ENCODE measurements around the gene RNF215.

RNF215 gene

DNA sequence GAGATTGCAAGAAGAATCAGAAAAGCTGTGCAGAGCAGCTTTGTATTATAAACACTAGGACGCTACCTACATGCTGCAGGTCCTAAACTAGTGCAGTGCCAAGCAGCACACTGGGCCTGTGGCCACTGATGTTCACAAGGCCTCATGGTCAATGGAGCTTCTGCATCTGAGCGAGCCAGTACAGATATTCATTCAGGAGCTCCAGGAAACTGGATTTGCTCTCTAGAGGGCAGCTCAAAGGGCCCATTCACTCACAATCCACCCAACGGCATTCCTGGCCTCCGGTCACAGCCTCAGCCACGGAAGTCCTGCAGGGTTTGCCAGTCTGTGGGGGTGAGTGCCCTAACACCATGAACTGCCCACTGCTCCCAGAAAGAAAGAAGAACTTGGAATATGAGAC lies 54.7 kb downstream of the RNF215 start:
- no peak overlapping the region for H3K4me3 ChIP-seq (ENCODE audit: low read depth, low read length)
- DNase-seq (ENCODE audit: low read depth), result no peak
- TF ChIP-seq MYC (IDR thresholded peaks at IDR 0.05; ENCODE audit: low read depth, low read length) (no peak), POLR2A (IDR thresholded peaks at IDR 0.05; ENCODE audit: extremely low read depth, insufficient read length) (no peak)
- TF ChIP-seq, protein P1, sequence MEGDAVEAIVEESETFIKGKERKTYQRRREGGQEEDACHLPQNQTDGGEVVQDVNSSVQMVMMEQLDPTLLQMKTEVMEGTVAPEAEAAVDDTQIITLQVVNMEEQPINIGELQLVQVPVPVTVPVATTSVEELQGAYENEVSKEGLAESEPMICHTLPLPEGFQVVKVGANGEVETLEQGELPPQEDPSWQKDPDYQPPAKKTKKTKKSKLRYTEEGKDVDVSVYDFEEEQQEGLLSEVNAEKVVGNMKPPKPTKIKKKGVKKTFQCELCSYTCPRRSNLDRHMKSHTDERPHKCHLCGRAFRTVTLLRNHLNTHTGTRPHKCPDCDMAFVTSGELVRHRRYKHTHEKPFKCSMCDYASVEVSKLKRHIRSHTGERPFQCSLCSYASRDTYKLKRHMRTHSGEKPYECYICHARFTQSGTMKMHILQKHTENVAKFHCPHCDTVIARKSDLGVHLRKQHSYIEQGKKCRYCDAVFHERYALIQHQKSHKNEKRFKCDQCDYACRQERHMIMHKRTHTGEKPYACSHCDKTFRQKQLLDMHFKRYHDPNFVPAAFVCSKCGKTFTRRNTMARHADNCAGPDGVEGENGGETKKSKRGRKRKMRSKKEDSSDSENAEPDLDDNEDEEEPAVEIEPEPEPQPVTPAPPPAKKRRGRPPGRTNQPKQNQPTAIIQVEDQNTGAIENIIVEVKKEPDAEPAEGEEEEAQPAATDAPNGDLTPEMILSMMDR (IDR thresholded peaks at IDR 0.05; ENCODE audit: low read depth, low read length), result no peak
- TF ChIP-seq, protein P2, sequence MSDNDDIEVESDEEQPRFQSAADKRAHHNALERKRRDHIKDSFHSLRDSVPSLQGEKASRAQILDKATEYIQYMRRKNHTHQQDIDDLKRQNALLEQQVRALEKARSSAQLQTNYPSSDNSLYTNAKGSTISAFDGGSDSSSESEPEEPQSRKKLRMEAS (IDR thresholded peaks at IDR 0.05; ENCODE audit: low read depth, low read length), result no peak
